MCF 10A (cell line): ENCODE data around the gene IFRD2. TPM values are rescaled to one million over a fixed set of nuclear protein-coding genes. Genes with fewer than 3 reads are reported as not detected.

Experiments used
- BruUV-seq: library from RNA; stranded (reverse); fragments of 400-500 nt; replicated peaks from 2 replicates; lab custom pipeline; 2021; lab: Mats Ljungman, UMichigan
- CTCF ChIA-PET: fragments of 300-600 bp; sonication (Branson Sonifier 250); formaldehyde crosslinking; extraction: SDS; loops from one replicate; lab custom pipeline; 2021; ENCODE audit warnings: antibody characterized with exemption, inconsistent platforms; lab: Yijun Ruan, JAX
- POLR2A ChIA-PET: fragments of 300-600, 350-650 bp; sonication (Branson Sonifier 250); formaldehyde crosslinking; extraction: SDS; loops from one replicate; lab custom pipeline; 2020; ENCODE audit warnings: antibody characterized with exemption, inconsistent platforms; lab: Yijun Ruan, JAX
- DNase-seq: peaks from one replicate; pipeline ENCODE4 v3.0.0-alpha.2; 2018; ENCODE audit not compliant: unreplicated experiment
- H3K27ac Mint-ChIP-seq: one replicate; pipeline ENCODE4 v1.8.0; 2022; ENCODE audit warnings: mild to moderate bottlenecking, low read depth, mixed read lengths; ENCODE audit not compliant: unreplicated experiment
- H3K27me3 Mint-ChIP-seq: one replicate; pipeline ENCODE4 v1.8.0; 2022; ENCODE audit warnings: mixed read lengths; ENCODE audit not compliant: insufficient read depth, unreplicated experiment
- H3K36me3 Mint-ChIP-seq: one replicate; pipeline ENCODE4 v1.8.0; 2022; ENCODE audit warnings: mild to moderate bottlenecking, moderate library complexity, mixed read lengths; ENCODE audit not compliant: insufficient read depth, unreplicated experiment
- H3K4me1 Mint-ChIP-seq: one replicate; pipeline ENCODE4 v1.8.0; 2022; ENCODE audit warnings: mixed read lengths; ENCODE audit not compliant: insufficient read depth, unreplicated experiment
- H3K4me3 Mint-ChIP-seq: one replicate; pipeline ENCODE4 v1.8.0; 2022; ENCODE audit warnings: mild to moderate bottlenecking, moderate library complexity, mixed read lengths; ENCODE audit not compliant: unreplicated experiment
- H3K9me3 Mint-ChIP-seq: one replicate; pipeline ENCODE4 v1.8.0; 2022; ENCODE audit warnings: mixed read lengths; ENCODE audit not compliant: unreplicated experiment
- CTCF ChIP-seq: fragments of 200-600 bp; IDR thresholded peaks from one replicate; pipeline ENCODE4 v1.8.0; 2022; ENCODE audit warnings: antibody characterized with exemption, mild to moderate bottlenecking; ENCODE audit not compliant: unreplicated experiment
- intact Hi-C: fragments of 100-400 bp; cut with micrococcal nuclease; formaldehyde crosslinking; loops from 2 replicates; pipeline ENCODE4 v1.14.1; 2022
- total RNA-seq: library from RNA; stranded (reverse); gene quantifications from 2 replicates; pipeline ENCODE4 v1.2.3, GENCODE V29; 2022

Gene IFRD2
- total RNA-seq, 1 experiment from 2014 or later: 182 TPM

GRCh38 chr3:50261505-50261904 is 30.7 kb downstream of the IFRD2 start:
- H3K27ac Mint-ChIP-seq: no peak overlapping the region
- no peaks in the 10 kb centered on the region for H3K4me1 Mint-ChIP-seq
- no peaks in the 10 kb centered on the region for H3K9me3 Mint-ChIP-seq
- H3K36me3 Mint-ChIP-seq: peaks cover 22% of the 10 kb centered on the region
- H3K27me3 Mint-ChIP-seq: no peaks in the 10 kb centered on the region
- CTCF ChIA-PET: interaction anchor here (0.9 to 7.2 kb wide), 6 partner anchors 9 to 69 kb away, joined by 4 to 70 read pairs (median 21); partner anchors contain the start of gene SEMA3B
- H3K4me3 Mint-ChIP-seq: no peak overlapping the region
- intact Hi-C loops: no loop called here
- POLR2A ChIA-PET: interaction anchor here (0.6 to 2.6 kb wide), 6 partner anchors 9 to 66 kb away, joined by 3 to 16 read pairs (median 4); partner anchors contain the start of genes GNAI2, IFRD2, SEMA3B and TUSC2
- no TSS peak for BruUV-seq
- DNase-seq: no peak
- TF ChIP-seq CTCF: no peak

GRCh38 chr3:50260942-50261441 is 31.2 kb downstream of the IFRD2 start:
- Mint-ChIP-seq H3K36me3 (peaks cover 22% of the 10 kb centered on the region), H3K9me3 (no peaks in the 10 kb centered on the region), H3K27me3 (no peaks in the 10 kb centered on the region), H3K4me1 (no peaks in the 10 kb centered on the region), H3K27ac (no peak overlapping the region), H3K4me3 (peak overlapping the region; percentile 62)
- ChIA-PET CTCF (interaction anchor here (0.9 to 7.2 kb wide), 6 partner anchors 10 to 76 kb away, joined by 4 to 70 read pairs (median 21); partner anchors contain the start of gene SEMA3B), POLR2A (interaction anchor here (0.6 to 2.6 kb wide), 6 partner anchors 10 to 33 kb away, joined by 3 to 16 read pairs (median 4); partner anchors contain the start of genes GNAI2, IFRD2 and SEMA3B)
- TF ChIP-seq CTCF: no peak
- no peak for DNase-seq
- BruUV-seq: no TSS peak
- intact Hi-C loops: loop anchor here (1.0 kb wide), 1 partner anchor 12 kb away; no protein-coding TSS in a partner anchor

GRCh38 chr3:50260027-50260941 is 31.9 kb downstream of the IFRD2 start:
- no peaks in the 10 kb centered on the region for H3K9me3 Mint-ChIP-seq
- peak overlapping the region; percentile 63 for H3K27ac Mint-ChIP-seq
- no peaks in the 10 kb centered on the region for H3K4me1 Mint-ChIP-seq
- intact Hi-C loops: loop anchor here (1.0 kb wide), 1 partner anchor 13 kb away; no protein-coding TSS in a partner anchor
- no TSS peak for BruUV-seq
- DNase-seq: peak; percentile 85
- peak; percentile 98 for TF ChIP-seq CTCF
- POLR2A ChIA-PET: interaction anchor here (0.7 to 2.6 kb wide), 14 partner anchors 9 to 77 kb away, joined by 3 to 16 read pairs (median 3); partner anchors contain the start of genes GNAI2, IFRD2, LSMEM2 and SEMA3B
- peaks cover 22% of the 10 kb centered on the region for H3K36me3 Mint-ChIP-seq
- CTCF ChIA-PET: interaction anchor here (0.6 to 7.2 kb wide), 11 partner anchors 11 to 146 kb away, joined by 3 to 70 read pairs (median 4); partner anchors contain the start of gene SEMA3B
- peak overlapping the region; percentile 62 for H3K4me3 Mint-ChIP-seq
- no peaks in the 10 kb centered on the region for H3K27me3 Mint-ChIP-seq
